MCF 10A (cell line): Measurements from ENCODE around the gene PLPPR5. TPM values are rescaled to one million over a fixed set of nuclear protein-coding genes. Genes with fewer than 3 reads are reported as not detected.

ENCODE experiments used
- BruUV-seq: library from RNA; stranded (reverse); fragments of 400-500 nt; replicated peaks from 2 replicates; lab custom pipeline; 2021; lab: Mats Ljungman, UMichigan
- CTCF ChIA-PET: fragments of 300-600 bp; sonication (Branson Sonifier 250); formaldehyde crosslinking; extraction: SDS; loops from one replicate; lab custom pipeline; 2021; ENCODE audit warnings: antibody characterized with exemption, inconsistent platforms; lab: Yijun Ruan, JAX
- POLR2A ChIA-PET: fragments of 300-600, 350-650 bp; sonication (Branson Sonifier 250); formaldehyde crosslinking; extraction: SDS; loops from one replicate; lab custom pipeline; 2020; ENCODE audit warnings: antibody characterized with exemption, inconsistent platforms; lab: Yijun Ruan, JAX
- DNase-seq: peaks from one replicate; pipeline ENCODE4 v3.0.0-alpha.2; 2018; ENCODE audit not compliant: unreplicated experiment
- H3K27ac Mint-ChIP-seq: one replicate; pipeline ENCODE4 v1.8.0; 2022; ENCODE audit warnings: mild to moderate bottlenecking, low read depth, mixed read lengths; ENCODE audit not compliant: unreplicated experiment
- H3K27me3 Mint-ChIP-seq: one replicate; pipeline ENCODE4 v1.8.0; 2022; ENCODE audit warnings: mixed read lengths; ENCODE audit not compliant: insufficient read depth, unreplicated experiment
- H3K36me3 Mint-ChIP-seq: one replicate; pipeline ENCODE4 v1.8.0; 2022; ENCODE audit warnings: mild to moderate bottlenecking, moderate library complexity, mixed read lengths; ENCODE audit not compliant: insufficient read depth, unreplicated experiment
- H3K4me1 Mint-ChIP-seq: one replicate; pipeline ENCODE4 v1.8.0; 2022; ENCODE audit warnings: mixed read lengths; ENCODE audit not compliant: insufficient read depth, unreplicated experiment
- H3K4me3 Mint-ChIP-seq: one replicate; pipeline ENCODE4 v1.8.0; 2022; ENCODE audit warnings: mild to moderate bottlenecking, moderate library complexity, mixed read lengths; ENCODE audit not compliant: unreplicated experiment
- H3K9me3 Mint-ChIP-seq: one replicate; pipeline ENCODE4 v1.8.0; 2022; ENCODE audit warnings: mixed read lengths; ENCODE audit not compliant: unreplicated experiment
- CTCF ChIP-seq: fragments of 200-600 bp; IDR thresholded peaks from one replicate; pipeline ENCODE4 v1.8.0; 2022; ENCODE audit warnings: antibody characterized with exemption, mild to moderate bottlenecking; ENCODE audit not compliant: unreplicated experiment
- intact Hi-C: fragments of 100-400 bp; cut with micrococcal nuclease; formaldehyde crosslinking; loops from 2 replicates; pipeline ENCODE4 v1.14.1; 2022
- total RNA-seq: library from RNA; stranded (reverse); gene quantifications from 2 replicates; pipeline ENCODE4 v1.2.3, GENCODE V29; 2022

Gene PLPPR5
- total RNA-seq, 1 experiment from 2014 or later, result not detected

- TF ChIP-seq CTCF, result no peak
- no peaks in the 10 kb centered on the region for H3K27me3 Mint-ChIP-seq
- intact Hi-C loops, result no loop called here
- DNase-seq, result no peak
- ChIA-PET CTCF (no interaction called here), POLR2A (no interaction called here)
- no TSS peak for BruUV-seq
- no peaks in the 10 kb centered on the region for H3K9me3 Mint-ChIP-seq
- H3K27ac Mint-ChIP-seq, result no peak overlapping the region
- no peaks in the 10 kb centered on the region for H3K4me1 Mint-ChIP-seq
- no peak overlapping the region for H3K4me3 Mint-ChIP-seq
- no peaks in the 10 kb centered on the region for H3K36me3 Mint-ChIP-seq
Measured at GRCh38 chr1:98963064-98963758, 41.5 kb downstream of the PLPPR5 start.

DNA sequence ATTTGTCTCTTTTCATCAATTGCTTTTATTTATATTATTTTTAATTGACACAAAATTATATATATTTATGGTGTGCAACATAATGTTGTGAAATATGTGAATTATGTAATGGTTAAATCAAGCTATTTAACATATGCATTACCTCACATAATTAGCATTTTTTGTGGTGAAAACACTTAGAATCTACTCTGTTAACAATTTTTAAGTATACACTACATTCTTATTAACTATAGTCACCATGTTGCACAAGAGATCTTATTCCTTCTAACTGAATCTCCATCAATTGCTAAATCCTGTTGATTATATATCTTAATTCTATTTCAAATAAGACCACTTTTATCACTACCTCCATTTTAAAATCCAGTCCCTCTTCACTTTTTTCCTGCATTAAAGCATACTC is 42.5 kb downstream of the PLPPR5 start:
- Mint-ChIP-seq H3K27ac (no peak overlapping the region), H3K36me3 (no peaks in the 10 kb centered on the region), H3K4me3 (no peak overlapping the region), H3K9me3 (no peaks in the 10 kb centered on the region), H3K4me1 (no peaks in the 10 kb centered on the region), H3K27me3 (no peaks in the 10 kb centered on the region)
- ChIA-PET POLR2A (no interaction called here), CTCF (no interaction called here)
- TF ChIP-seq CTCF, result no peak
- no peak for DNase-seq
- no TSS peak for BruUV-seq
- intact Hi-C loops, result no loop called here

- POLR2A ChIA-PET, result no interaction called here
- BruUV-seq, result no TSS peak
- Mint-ChIP-seq H3K36me3 (no peaks in the 10 kb centered on the region), H3K9me3 (no peaks in the 10 kb centered on the region), H3K27me3 (no peaks in the 10 kb centered on the region), H3K4me1 (no peaks in the 10 kb centered on the region), H3K4me3 (no peak overlapping the region), H3K27ac (no peak overlapping the region)
- DNase-seq, result no peak
- intact Hi-C loops, result no loop called here
- CTCF ChIA-PET, result no interaction called here
- no peak for TF ChIP-seq CTCF
Measured at GRCh38 chr1:98949621-98950020, 55.0 kb downstream of the PLPPR5 start.

- Mint-ChIP-seq H3K9me3 (no peaks in the 10 kb centered on the region), H3K27ac (no peak overlapping the region), H3K4me3 (no peak overlapping the region), H3K36me3 (no peaks in the 10 kb centered on the region), H3K27me3 (no peaks in the 10 kb centered on the region), H3K4me1 (no peaks in the 10 kb centered on the region)
- ChIA-PET CTCF (interaction anchor here (0.6 kb wide), 1 partner anchor 530 kb away, joined by 3 read pairs; no protein-coding TSS in a partner anchor), POLR2A (interaction anchor here (1.2 kb wide), 1 partner anchor 23 kb away, joined by 3 read pairs; no protein-coding TSS in a partner anchor)
- no peak for TF ChIP-seq CTCF
- BruUV-seq, result no TSS peak
- no peak for DNase-seq
- intact Hi-C loops, result no loop called here
Measured at GRCh38 chr1:98949166-98949565, 55.5 kb downstream of the PLPPR5 start.
